Activated T-helper 2 cell treated with anti-CD3 and anti-CD28 coated beads, Interferon-gamma antibody, Interleukin-2, Interleukin-4, amounts not matched to agents 10 μg/mL and 5 μg/mL and 100 μg/mL, durations not matched to agents 14 hours and 24 hours and 36 hours (primary cell): ENCODE results near the gene TMSB15B. TPM values are rescaled to one million over a fixed set of nuclear protein-coding genes. Genes with fewer than 3 reads are reported as not detected.
"Not testable (repeated sequence)": the region's sequence is repeated elsewhere in the genome, so short reads cannot be mapped to it uniquely, and the experiment has no call there.

Experiments used
- DNase-seq: peaks from one replicate; pipeline ENCODE4 v3.0.0; 2021; ENCODE audit warnings: low spot score
- H3K27ac Mint-ChIP-seq: one replicate; pipeline ENCODE4 v1.8.0; 2021; ENCODE audit warnings: mixed read lengths
- H3K27me3 Mint-ChIP-seq: one replicate; pipeline ENCODE4 v1.8.0; 2021; ENCODE audit warnings: low read depth, mixed read lengths
- H3K36me3 Mint-ChIP-seq: one replicate; pipeline ENCODE4 v1.8.0; 2021; ENCODE audit warnings: low read depth, mixed read lengths
- H3K4me1 Mint-ChIP-seq: one replicate; pipeline ENCODE4 v1.8.0; 2021; ENCODE audit warnings: low read depth, mixed read lengths
- H3K4me3 Mint-ChIP-seq: one replicate; pipeline ENCODE4 v1.8.0; 2021; ENCODE audit warnings: low read depth, mild to moderate bottlenecking, moderate library complexity, mixed read lengths
- H3K9me3 Mint-ChIP-seq: one replicate; pipeline ENCODE4 v1.8.0; 2021; ENCODE audit warnings: mixed read lengths
- intact Hi-C: fragments of 100-400 bp; cut with micrococcal nuclease; formaldehyde crosslinking; loops from one replicate; pipeline ENCODE4 v1.15.1; 2023
- total RNA-seq: library from RNA; stranded (reverse); gene quantifications from 2 replicates; pipeline ENCODE4 v1.2.3, GENCODE V29; 2022

TMSB15B gene
- total RNA-seq = 7.7 and 7.9 TPM in 2 replicates

DNA sequence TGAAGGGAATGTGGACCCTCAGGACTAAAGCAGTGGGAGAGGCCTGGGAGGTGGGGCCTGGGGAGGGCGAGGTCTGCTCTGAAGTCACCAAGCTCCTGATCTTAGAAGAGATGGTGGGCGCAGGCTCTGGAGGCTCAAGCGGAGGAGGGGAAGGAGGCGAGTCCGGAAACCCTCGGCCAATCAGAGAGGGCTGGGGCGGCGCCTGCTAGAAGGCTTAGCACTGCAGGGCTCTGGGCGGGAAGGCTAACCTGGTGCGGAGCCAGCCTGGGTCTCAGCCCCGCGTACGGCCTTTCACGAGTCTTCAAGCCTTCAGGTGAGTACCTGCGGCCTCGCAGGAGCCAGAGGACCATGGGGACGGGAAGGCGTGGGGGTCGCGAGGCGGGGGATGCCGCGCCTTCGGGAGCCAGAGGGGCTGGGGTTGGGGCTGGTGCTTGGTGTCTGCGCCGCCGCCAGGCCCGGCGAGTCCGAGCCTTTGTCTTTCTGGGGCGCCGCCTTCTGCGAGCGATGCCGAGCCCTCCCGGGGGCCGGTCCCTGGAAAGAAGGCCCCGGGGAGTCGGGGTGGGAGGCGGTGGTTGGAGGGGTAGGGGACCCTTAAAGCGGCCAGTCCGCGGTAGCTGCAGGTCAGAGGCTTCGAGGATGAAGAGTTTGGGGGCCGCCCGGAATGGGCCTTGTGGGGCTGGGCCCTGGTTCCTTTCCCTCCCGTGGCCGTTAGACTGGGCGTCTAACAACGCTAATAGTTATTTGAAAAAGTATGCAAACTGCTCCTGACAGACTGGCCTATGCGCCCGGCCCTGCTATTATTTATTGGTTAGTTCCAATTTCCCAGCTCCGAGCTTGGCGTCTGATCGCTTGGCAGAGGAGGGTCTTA lies at the start of gene TMSB15B:
Gene TMSB15B (plus strand): TSS at position 217 of the 868 bp plus-strand sequence.
- intact Hi-C loops, H3K4me1 Mint-ChIP-seq, DNase-seq, H3K27ac Mint-ChIP-seq, H3K9me3 Mint-ChIP-seq, H3K4me3 Mint-ChIP-seq, H3K36me3 Mint-ChIP-seq, H3K27me3 Mint-ChIP-seq: not testable (repeated sequence)

DNA sequence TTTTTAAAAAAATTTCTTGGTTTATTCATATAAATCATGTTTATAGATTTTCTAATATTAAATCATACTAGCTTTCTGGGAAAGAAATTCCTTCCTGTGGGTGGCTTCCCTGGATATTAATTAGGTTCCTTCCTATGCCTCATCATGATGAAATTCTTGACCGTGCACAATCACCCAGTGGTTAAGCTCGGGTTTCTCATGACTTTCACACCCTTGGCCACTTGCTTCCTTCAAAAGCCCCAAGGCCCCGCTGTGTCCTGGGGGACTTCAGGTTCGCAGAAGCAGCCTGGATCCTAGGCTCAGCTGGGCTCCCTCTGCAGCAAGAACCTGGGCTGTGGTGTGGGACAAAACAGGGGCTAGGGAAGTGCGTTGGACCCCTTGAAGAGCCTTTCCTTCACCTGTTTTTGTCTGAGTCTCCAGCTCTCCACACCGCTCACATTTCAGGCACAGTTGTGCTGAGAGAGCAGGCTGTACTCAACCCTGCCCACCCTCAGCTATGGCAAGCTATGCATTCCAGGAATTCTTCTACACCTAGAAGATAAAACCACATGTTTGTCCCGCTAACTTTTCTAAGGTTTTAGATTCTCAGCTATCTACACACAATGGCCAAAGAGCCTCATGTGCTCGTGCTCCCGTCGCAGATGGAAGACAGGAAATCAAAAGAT lies 48.9 kb upstream of the TMSB15B start:
- Mint-ChIP-seq H3K4me3 (no peak overlapping the region), H3K4me1 (peaks cover 3% of the 10 kb centered on the region), H3K9me3 (no peaks in the 10 kb centered on the region), H3K36me3 (no peaks in the 10 kb centered on the region), H3K27me3 (no peaks in the 10 kb centered on the region), H3K27ac (no peak overlapping the region)
- DNase-seq = no peak
- intact Hi-C loops = no loop called here

GRCh38 chrX:103918050-103918449 lies 44.4 kb upstream of the TMSB15B start:
- Mint-ChIP-seq H3K27me3 (no peaks in the 10 kb centered on the region), H3K36me3 (peaks cover 12% of the 10 kb centered on the region), H3K9me3 (no peaks in the 10 kb centered on the region), H3K4me1 (peaks cover 14% of the 10 kb centered on the region), H3K4me3 (peak overlapping the region; percentile 94), H3K27ac (peak overlapping the region; percentile 92)
- intact Hi-C loops = loop anchor here (2.0 kb wide), 1 partner anchor 23 kb away; no protein-coding TSS in a partner anchor
- peak; percentile 16 for DNase-seq

GRCh38 chrX:103918571-103919269 lies 43.7 kb upstream of the TMSB15B start:
- Mint-ChIP-seq H3K4me1 (peaks cover 14% of the 10 kb centered on the region), H3K27ac (peak overlapping the region; percentile 92), H3K27me3 (no peaks in the 10 kb centered on the region), H3K9me3 (no peaks in the 10 kb centered on the region), H3K36me3 (peaks cover 14% of the 10 kb centered on the region), H3K4me3 (peak overlapping the region; percentile 94)
- intact Hi-C loops = loop anchor here (2.0 kb wide), 1 partner anchor 22 kb away; no protein-coding TSS in a partner anchor
- peak; percentile 55 for DNase-seq

GRCh38 chrX:103919270-103919637 lies 43.2 kb upstream of the TMSB15B start:
- intact Hi-C loops = loop anchor here (2.0 kb wide), 1 partner anchor 22 kb away; no protein-coding TSS in a partner anchor
- H3K27ac Mint-ChIP-seq = peak overlapping the region; percentile 92
- no peak for DNase-seq
- H3K4me3 Mint-ChIP-seq = peak overlapping the region; percentile 94
- H3K9me3 Mint-ChIP-seq = no peaks in the 10 kb centered on the region
- peaks cover 14% of the 10 kb centered on the region for H3K36me3 Mint-ChIP-seq
- H3K4me1 Mint-ChIP-seq = peaks cover 14% of the 10 kb centered on the region
- no peaks in the 10 kb centered on the region for H3K27me3 Mint-ChIP-seq

GRCh38 chrX:103920515-103920914 lies 41.9 kb upstream of the TMSB15B start:
- H3K27ac Mint-ChIP-seq, intact Hi-C loops, DNase-seq, H3K27me3 Mint-ChIP-seq, H3K4me3 Mint-ChIP-seq, H3K9me3 Mint-ChIP-seq: not testable (repeated sequence)
- peaks cover 14% of the 10 kb centered on the region for H3K36me3 Mint-ChIP-seq
- H3K4me1 Mint-ChIP-seq = peaks cover 14% of the 10 kb centered on the region

- H3K9me3 Mint-ChIP-seq = no peaks in the 10 kb centered on the region
- H3K4me1 Mint-ChIP-seq = peaks cover 6% of the 10 kb centered on the region
- DNase-seq = no peak
- no peak overlapping the region for H3K27ac Mint-ChIP-seq
- no peaks in the 10 kb centered on the region for H3K27me3 Mint-ChIP-seq
- H3K36me3 Mint-ChIP-seq = peaks cover 13% of the 10 kb centered on the region
- intact Hi-C loops = no loop called here
- no peak overlapping the region for H3K4me3 Mint-ChIP-seq
Observed at GRCh38 chrX:103927030-103927429, 35.4 kb upstream of the TMSB15B start.

DNA sequence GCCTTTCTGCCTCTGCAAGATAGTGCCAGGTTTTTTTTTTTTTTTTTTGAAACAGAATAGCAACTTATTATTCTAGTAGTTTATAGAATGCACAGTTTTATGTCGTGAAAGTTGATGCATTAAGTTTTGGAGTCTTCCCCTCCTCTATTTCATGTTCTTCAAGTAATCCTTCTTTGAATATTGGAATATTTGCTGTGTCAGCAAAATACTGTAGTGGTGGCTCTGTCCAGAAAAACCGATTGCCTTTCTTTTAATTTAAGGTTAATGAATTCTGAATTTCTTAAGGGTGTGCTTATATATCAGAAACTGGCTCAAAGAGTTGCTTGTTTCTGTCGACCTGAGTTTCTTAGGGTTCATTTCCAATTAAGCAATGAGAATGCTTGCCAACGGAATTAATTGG lies 34.8 kb upstream of the TMSB15B start:
- peaks cover 8% of the 10 kb centered on the region for H3K4me1 Mint-ChIP-seq
- intact Hi-C loops = no loop called here
- H3K4me3 Mint-ChIP-seq = no peak overlapping the region
- peaks cover 13% of the 10 kb centered on the region for H3K36me3 Mint-ChIP-seq
- H3K27ac Mint-ChIP-seq = no peak overlapping the region
- H3K9me3 Mint-ChIP-seq = no peaks in the 10 kb centered on the region
- DNase-seq = no peak
- no peaks in the 10 kb centered on the region for H3K27me3 Mint-ChIP-seq

DNA sequence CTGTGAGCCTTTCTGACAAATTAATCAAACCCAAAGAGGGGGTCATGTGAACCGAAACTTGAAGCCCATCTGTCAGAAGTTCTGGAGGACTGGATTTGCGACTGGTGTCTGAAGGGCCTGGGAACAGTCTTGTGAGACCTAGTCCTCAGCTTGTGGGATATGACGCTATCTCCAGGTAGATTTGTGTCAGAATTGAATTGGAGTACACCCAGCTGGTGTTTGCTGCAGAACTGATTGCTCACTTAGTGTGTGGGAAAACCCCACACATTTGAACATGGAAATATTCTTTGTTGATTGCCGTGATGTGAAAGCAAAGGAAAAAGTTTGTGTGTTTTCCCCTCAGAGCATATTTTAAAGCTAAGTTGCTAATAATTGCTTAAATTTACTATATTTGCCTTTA lies 30.3 kb upstream of the TMSB15B start:
- intact Hi-C loops = no loop called here
- Mint-ChIP-seq H3K27me3 (no peaks in the 10 kb centered on the region), H3K27ac (no peak overlapping the region)

GRCh38 chrX:103940257-103940656 lies 22.2 kb upstream of the TMSB15B start:
- H3K4me1 Mint-ChIP-seq = peaks cover 34% of the 10 kb centered on the region
- H3K9me3 Mint-ChIP-seq, H3K36me3 Mint-ChIP-seq, H3K4me3 Mint-ChIP-seq, H3K27me3 Mint-ChIP-seq, DNase-seq, H3K27ac Mint-ChIP-seq: not testable (repeated sequence)
- intact Hi-C loops = loop anchor here (2.0 kb wide), 1 partner anchor 21 kb away; no protein-coding TSS in a partner anchor

More for the DNA sequence above, 30.3 kb upstream of the TMSB15B start:
- DNase-seq = no peak
- Mint-ChIP-seq H3K36me3 (peaks cover 13% of the 10 kb centered on the region), H3K4me1 (peaks cover 6% of the 10 kb centered on the region), H3K9me3 (no peaks in the 10 kb centered on the region), H3K4me3 (no peak overlapping the region)

DNA sequence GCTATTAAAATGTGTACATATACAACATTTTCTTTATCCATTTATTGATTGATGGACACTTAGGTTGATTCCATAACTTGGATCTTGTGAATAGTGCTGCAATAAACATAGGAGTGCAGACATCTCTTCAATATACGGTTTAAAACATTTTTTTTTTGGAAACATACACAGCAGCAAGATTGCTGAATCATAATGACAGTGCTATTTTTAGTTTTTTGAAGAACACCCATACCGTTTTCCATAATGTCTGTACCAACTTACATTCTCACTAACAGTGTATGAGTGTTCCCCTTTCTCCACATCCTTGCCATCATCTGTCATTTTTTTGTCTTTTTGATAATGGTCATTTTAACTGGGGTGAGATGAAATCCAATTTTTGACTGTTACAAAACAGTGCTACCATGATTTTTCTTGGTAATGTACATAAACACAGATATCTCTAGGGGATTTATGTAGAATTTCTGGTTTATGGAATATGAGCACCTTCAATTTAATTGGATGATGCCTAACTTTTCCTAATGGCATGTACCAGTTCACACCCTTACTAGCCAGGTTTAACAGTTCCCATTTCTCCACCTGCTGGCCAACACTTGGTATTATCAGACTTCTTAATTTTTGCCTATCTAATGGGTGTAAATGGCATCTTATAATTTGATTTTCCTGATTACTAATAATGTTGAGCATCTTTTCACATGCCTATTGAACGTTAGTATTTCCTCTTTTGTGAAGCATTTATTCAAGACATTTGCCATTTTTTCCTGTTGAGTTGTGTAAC lies 21.0 kb upstream of the TMSB15B start:
- DNase-seq = no peak
- no peak overlapping the region for H3K4me3 Mint-ChIP-seq
- no peaks in the 10 kb centered on the region for H3K27me3 Mint-ChIP-seq
- intact Hi-C loops = loop anchor here (1.0 to 2.0 kb wide), 2 partner anchors 23 to 96 kb away; no protein-coding TSS in a partner anchor
- no peaks in the 10 kb centered on the region for H3K9me3 Mint-ChIP-seq
- no peak overlapping the region for H3K27ac Mint-ChIP-seq
- H3K4me1 Mint-ChIP-seq = peaks cover 34% of the 10 kb centered on the region
- H3K36me3 Mint-ChIP-seq = no peaks in the 10 kb centered on the region

DNA sequence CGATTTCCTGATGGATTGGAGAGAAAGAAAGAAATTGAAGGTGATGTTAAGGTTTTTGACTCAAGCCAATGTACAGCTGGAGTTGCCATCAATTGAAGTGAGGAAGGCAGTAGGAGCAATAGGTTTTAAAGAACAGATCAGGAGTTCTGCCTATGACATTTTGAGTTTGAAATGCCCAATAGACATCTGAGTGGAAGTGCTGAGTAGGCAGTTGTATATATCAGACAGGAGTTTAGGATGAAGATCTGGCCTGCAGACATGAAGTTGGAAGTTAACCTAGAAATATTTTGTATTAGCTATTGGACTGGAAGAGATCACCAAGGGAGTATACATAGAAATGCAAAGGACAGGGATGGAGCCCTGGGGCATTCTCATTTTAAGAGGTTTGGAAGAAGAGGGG lies 12.9 kb upstream of the TMSB15B start:
- Mint-ChIP-seq H3K27me3 (no peaks in the 10 kb centered on the region), H3K36me3 (no peaks in the 10 kb centered on the region), H3K27ac (no peak overlapping the region), H3K4me1 (no peaks in the 10 kb centered on the region), H3K4me3 (no peak overlapping the region), H3K9me3 (no peaks in the 10 kb centered on the region)
- intact Hi-C loops = no loop called here
- no peak for DNase-seq
